Duodenal mucosa (tissue), 2 donors: ENCODE results near the gene SLC36A3.

Experiments
- H3K27ac ChIP-seq: one replicate; pipeline ENCODE4 v1.7.0; 2013; ENCODE audit warnings: low read depth, low read length
- H3K27me3 ChIP-seq, 2 donors: one replicate each; pipeline ENCODE4 v1.7.0; 2013; ENCODE audit warnings: low read length in 2 of 2, control low read depth in 1 of 2; ENCODE audit not compliant: insufficient read depth in 2 of 2, control insufficient read depth in 1 of 2
- H3K36me3 ChIP-seq, 2 donors: one replicate each; pipeline ENCODE4 v1.7.0; 2013; ENCODE audit warnings: low read length in 2 of 2, control low read depth in 1 of 2; ENCODE audit not compliant: insufficient read depth in 2 of 2, control insufficient read depth in 1 of 2
- H3K4me1 ChIP-seq, 2 donors: one replicate each; pipeline ENCODE4 v1.7.0; 2013; ENCODE audit warnings: low read length in 2 of 2, control low read depth in 1 of 2; ENCODE audit not compliant: insufficient read depth in 2 of 2, control insufficient read depth in 1 of 2
- H3K4me3 ChIP-seq, 2 donors: one replicate each; pipeline ENCODE4 v1.7.0; 2013; ENCODE audit warnings: low read length in 2 of 2, low read depth in 1 of 2
- H3K9ac ChIP-seq, 2 donors: one replicate each; pipeline ENCODE4 v1.7.0; 2013; ENCODE audit warnings: low read length in 2 of 2, low read depth in 1 of 2
- H3K9me3 ChIP-seq, 2 donors: one replicate each; pipeline ENCODE4 v1.7.0; 2013; ENCODE audit warnings: low read length in 2 of 2, control low read depth in 1 of 2; ENCODE audit not compliant: control insufficient read depth in 1 of 2

SLC36A3 gene

DNA sequence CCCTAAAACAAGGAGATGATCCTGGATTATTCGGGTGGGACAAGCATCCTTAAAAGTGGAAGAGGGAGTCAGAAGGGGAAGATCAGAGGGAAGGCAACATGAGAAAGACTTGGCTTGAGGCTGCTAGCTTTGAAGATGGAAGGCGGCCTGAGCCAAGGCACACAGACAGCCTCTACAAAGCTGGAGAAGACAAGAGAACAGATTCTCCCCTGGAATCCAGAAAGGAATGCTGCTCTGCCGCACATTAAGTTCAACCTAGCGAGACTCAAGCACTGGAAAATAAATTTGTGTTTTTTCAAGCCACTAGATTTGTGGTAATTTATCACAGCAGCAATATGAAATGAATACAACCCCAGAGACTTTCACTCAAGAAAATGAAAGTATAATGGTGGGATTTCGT, 17.9 kb downstream of the SLC36A3 start:
- no peaks in the 10 kb centered on the region for H3K4me1 ChIP-seq
- no peaks in the 10 kb centered on the region for H3K27me3 ChIP-seq
- H3K27ac ChIP-seq, result no peak overlapping the region

DNA sequence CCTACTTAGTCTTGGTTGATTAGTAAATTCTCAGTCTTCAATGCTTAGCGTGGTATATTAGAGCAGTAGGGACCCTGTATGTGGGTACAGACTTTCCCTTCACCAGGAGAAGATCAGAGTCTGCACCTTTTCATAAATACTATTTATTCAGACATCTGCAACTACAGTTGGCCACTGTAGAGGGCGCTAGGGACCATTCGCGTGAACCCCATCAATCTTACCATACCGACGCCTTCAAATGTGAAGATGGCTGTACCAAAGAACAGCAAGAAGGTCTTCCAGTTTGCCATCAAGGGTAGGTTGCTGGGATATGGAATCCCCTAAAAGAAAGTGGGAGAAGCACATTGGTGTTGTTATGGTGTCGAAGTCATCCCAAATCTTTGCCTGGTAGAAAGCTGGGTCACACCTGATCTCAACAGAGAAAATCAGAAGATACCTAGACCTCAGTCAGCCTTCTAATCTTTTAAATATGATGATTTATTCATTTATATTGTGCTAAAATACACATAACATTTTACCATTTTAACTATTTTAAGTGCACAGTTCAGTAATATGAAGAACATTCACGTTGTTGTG, 19.1 kb downstream of the SLC36A3 start:
- Histone ChIP-seq H3K4me3 (no peak overlapping the region), H3K27me3 (no peaks in the 10 kb centered on the region), H3K4me1 (no peaks in the 10 kb centered on the region), H3K36me3 (no peaks in the 10 kb centered on the region), H3K9me3 (no peaks in the 10 kb centered on the region), H3K9ac (no peak overlapping the region), H3K27ac (no peak overlapping the region)

More for the DNA sequence above, 17.9 kb downstream of the SLC36A3 start:
- H3K36me3 ChIP-seq, result no peaks in the 10 kb centered on the region
- no peaks in the 10 kb centered on the region for H3K9me3 ChIP-seq
- no peak overlapping the region for H3K4me3 ChIP-seq
- H3K9ac ChIP-seq, result no peak overlapping the region

DNA sequence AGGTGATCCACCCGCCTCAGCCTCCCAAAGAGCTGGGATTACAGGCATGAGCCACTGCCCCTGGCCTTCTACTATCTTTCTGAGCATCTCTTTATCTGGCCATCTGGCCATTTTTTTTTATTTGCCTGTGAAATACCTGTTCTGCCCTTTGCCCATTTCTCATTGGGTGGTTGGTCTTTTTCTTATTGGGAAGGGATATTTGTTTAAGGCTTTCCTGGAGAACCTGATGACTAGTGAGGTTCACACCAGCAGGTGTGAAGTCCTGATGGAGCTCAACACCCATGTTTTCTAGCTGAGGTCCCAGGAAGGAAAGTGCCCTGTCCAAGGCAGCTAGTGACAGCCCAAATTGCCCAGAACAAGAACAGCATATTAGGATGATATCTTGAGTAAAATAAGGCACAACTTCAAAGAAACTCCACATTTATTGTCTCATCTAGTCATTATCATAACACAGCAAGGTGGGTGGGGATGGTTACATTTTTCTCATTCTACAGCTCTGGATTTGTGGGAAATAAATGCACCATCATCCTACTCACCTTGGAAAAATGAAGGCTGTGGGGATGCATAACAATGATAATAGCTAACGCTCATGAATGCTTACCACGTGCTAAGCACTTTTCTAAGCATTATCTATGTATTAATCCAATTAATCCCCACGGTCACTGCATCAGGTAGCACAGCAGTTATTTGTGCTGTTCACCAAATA, 20.3 kb downstream of the SLC36A3 start:
- H3K4me3 ChIP-seq, result no peak overlapping the region
- H3K9me3 ChIP-seq, result no peaks in the 10 kb centered on the region
- no peak overlapping the region for H3K27ac ChIP-seq
- no peaks in the 10 kb centered on the region for H3K4me1 ChIP-seq
- no peaks in the 10 kb centered on the region for H3K27me3 ChIP-seq
- no peak overlapping the region for H3K9ac ChIP-seq
- no peaks in the 10 kb centered on the region for H3K36me3 ChIP-seq

DNA sequence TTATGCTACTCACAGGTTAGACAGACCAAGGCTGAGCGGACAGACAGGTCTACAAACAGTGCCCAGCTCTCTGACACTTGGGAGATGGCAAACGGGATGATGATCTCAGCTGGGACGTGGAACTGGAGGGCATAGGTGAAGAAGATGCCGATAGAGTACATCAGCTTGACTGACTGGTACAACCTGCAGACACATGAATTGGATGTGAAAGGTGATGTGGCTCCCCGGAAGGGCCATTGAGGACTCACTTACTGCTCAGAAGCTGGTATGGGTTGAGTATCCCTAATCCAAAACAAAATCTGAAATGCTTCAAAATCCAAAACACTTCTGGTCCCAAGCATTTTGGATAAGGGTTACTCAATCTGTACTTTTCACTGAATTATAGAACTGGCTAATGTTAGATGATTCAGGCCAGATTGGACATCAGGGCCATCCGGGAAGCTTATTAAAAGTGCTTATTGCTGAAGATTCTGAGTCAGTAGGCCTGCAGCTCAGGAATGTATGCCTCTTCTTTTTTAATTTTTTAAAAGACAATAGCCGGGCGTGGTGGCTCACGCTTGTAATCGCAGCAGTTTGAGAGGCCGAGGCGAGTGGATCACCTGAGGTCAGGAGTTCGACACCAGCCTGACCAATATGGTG, 22.4 kb downstream of the SLC36A3 start:
- H3K27ac ChIP-seq, result no peak overlapping the region
- H3K9ac ChIP-seq, result no peak overlapping the region
- no peaks in the 10 kb centered on the region for H3K27me3 ChIP-seq
- no peak overlapping the region for H3K4me3 ChIP-seq
- H3K9me3 ChIP-seq, result no peaks in the 10 kb centered on the region
- no peaks in the 10 kb centered on the region for H3K36me3 ChIP-seq
- H3K4me1 ChIP-seq, result no peaks in the 10 kb centered on the region

DNA sequence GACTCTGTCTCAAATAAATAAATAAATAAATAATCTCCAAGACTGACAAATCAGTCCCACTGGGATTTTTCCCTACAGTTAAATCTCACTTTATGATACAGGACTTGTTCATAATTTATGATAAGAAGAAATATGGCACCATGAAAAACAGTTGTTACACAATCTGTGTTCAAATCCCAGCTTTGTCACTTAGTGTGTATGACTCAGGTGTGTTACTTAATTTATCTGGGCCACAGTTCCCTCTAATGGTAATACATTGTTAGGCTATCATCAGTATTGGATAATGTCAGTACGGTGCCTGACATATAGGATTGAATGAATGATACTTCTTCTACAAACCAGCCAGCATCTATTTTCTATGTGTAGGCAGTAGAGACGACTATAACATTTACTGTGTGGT, 23.1 kb downstream of the SLC36A3 start:
- no peaks in the 10 kb centered on the region for H3K27me3 ChIP-seq
- no peak overlapping the region for H3K27ac ChIP-seq
- no peaks in the 10 kb centered on the region for H3K36me3 ChIP-seq
- no peaks in the 10 kb centered on the region for H3K9me3 ChIP-seq
- H3K9ac ChIP-seq, result no peak overlapping the region
- no peak overlapping the region for H3K4me3 ChIP-seq
- no peaks in the 10 kb centered on the region for H3K4me1 ChIP-seq

DNA sequence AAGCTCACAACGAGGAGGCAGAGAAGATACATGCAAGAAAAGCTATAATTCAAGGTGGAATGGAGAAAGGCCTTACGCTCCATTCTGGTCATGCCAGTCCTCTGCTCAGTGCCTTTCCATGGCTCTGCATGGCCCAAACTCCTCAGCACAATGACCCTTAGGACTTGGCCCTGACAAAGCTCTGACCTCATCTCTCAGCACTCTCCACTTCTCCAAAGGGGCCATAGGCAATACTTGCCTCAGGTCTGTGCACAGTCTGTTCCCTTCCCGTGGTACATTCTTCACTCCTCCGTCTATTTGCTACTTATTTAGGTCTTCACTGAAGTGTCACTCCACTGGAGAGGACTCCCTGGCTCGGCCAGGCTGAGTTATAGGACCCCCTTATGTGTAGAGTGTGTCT, 24.7 kb downstream of the SLC36A3 start:
- Histone ChIP-seq H3K4me1 (no peaks in the 10 kb centered on the region), H3K9ac (no peak overlapping the region), H3K27me3 (no peaks in the 10 kb centered on the region), H3K27ac (no peak overlapping the region), H3K36me3 (no peaks in the 10 kb centered on the region), H3K4me3 (no peak overlapping the region), H3K9me3 (no peaks in the 10 kb centered on the region)

DNA sequence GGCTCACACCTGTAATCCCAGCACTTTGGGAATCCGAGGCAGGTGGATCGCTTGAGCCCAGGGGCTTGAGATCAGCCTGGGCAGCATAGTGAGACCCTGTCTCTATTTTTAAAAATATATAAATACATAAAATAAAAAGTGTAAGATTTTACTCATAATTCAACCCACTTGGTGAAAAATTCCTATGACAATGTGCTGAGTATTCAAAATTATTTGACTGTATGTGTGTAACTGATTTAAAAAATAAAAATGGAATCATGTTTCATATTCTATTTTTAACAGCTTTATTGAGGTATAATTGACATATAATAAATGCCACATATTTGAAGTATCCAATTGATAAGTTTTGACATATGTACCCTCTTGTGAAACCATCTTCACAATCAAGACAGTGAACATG, 27.8 kb downstream of the SLC36A3 start:
- no peaks in the 10 kb centered on the region for H3K4me1 ChIP-seq
- no peak overlapping the region for H3K9ac ChIP-seq
- no peaks in the 10 kb centered on the region for H3K27me3 ChIP-seq
- H3K27ac ChIP-seq, result no peak overlapping the region
- no peak overlapping the region for H3K4me3 ChIP-seq
- H3K36me3 ChIP-seq, result peaks cover 0 to 4% of the 10 kb centered on the region in 2 donors
- H3K9me3 ChIP-seq, result no peaks in the 10 kb centered on the region

DNA sequence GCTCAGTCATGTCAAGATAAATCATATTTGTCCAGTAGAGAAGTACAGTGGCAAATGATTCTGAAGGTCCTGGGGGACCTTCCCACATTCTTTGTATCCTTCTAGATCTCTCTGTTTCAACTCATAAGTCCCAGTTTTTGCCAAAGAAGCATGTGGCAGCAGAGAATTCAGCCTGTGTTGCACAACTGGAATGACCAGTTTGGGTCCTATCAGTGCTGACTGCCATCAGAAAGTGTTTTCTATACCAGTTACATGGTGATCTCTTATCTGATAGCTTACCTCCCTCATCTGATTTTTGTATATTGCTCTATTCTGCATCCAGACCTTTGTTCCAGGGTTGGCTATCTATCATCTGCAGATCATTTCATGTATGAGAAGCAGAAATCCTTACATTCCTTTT, 28.9 kb downstream of the SLC36A3 start:
- no peak overlapping the region for H3K9ac ChIP-seq
- peaks cover 0 to 8% of the 10 kb centered on the region in 2 donors for H3K36me3 ChIP-seq

DNA sequence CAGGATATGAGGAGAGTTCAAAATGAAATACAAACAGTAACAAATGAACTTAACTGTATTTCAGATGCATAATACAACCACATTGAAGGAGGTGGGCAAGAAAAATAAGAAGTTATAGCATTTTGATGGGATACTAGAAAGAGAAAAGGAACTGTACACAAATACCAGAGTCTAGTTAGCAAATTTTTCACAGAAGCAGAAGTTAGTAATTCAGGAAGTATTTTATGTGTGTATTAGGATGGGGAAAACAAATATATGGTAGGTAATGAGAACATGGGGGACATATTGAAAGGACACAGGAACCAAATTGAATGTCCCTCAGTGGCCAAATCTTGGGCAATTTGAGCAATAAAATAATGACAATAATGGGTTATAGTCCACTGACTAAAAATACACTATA, 32.2 kb downstream of the SLC36A3 start:
- H3K27ac ChIP-seq, result no peak overlapping the region
- H3K9ac ChIP-seq, result no peak overlapping the region
- H3K4me3 ChIP-seq, result no peak overlapping the region
- H3K9me3 ChIP-seq, result no peaks in the 10 kb centered on the region
- H3K27me3 ChIP-seq, result no peaks in the 10 kb centered on the region
- no peaks in the 10 kb centered on the region for H3K4me1 ChIP-seq
- H3K36me3 ChIP-seq, result peaks cover 8 to 27% of the 10 kb centered on the region in 2 donors

More for the DNA sequence above, 28.9 kb downstream of the SLC36A3 start:
- H3K9me3 ChIP-seq, result no peaks in the 10 kb centered on the region
- H3K4me3 ChIP-seq, result no peak overlapping the region
- H3K4me1 ChIP-seq, result no peaks in the 10 kb centered on the region
- H3K27me3 ChIP-seq, result no peaks in the 10 kb centered on the region
- no peak overlapping the region for H3K27ac ChIP-seq

DNA sequence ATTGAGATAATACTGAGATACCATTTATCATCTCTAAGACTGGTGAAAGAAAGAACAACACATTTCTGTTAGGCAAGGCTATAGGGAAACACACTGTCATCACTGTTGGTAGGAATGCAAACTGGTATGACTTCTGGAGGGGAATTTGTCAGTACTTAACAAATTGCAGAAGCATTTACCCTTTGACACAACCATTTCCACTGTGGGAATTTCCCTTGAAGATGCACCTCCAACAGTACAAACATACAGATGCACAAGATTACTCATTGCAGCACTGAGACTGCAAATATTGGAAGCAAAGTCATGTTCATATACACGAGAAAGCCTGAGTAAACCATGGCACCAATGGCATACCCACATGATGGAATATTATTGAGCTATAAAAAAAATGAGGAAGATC, 33.0 kb downstream of the SLC36A3 start:
- H3K4me1 ChIP-seq, result no peaks in the 10 kb centered on the region
- H3K9me3 ChIP-seq, result no peaks in the 10 kb centered on the region
- H3K4me3 ChIP-seq, result no peak overlapping the region
- H3K27me3 ChIP-seq, result no peaks in the 10 kb centered on the region
- H3K27ac ChIP-seq, result no peak overlapping the region
- no peak overlapping the region for H3K9ac ChIP-seq
- H3K36me3 ChIP-seq, result peaks cover 8 to 32% of the 10 kb centered on the region in 2 donors
